HG02884 (cell line): Measurements from ENCODE around the gene COL23A1.

Experiments used
- ATAC-seq: cut with Tn5 transposase; IDR thresholded peaks from one replicate; pipeline ENCODE4 v1.9.1; 2021; ENCODE audit warnings: mild to moderate bottlenecking, moderate library complexity; ENCODE audit not compliant: unreplicated experiment

The COL23A1 gene

GRCh38 chr5:178590141-178590923 is at the start of gene COL23A1:
COL23A1 (minus strand) TSS chr5:178590393.
- no peak for ATAC-seq

GRCh38 chr5:178637356-178638074 is 47.3 kb upstream of the COL23A1 start:
- no peak for ATAC-seq

GRCh38 chr5:178632285-178632684 is 42.1 kb upstream of the COL23A1 start:
- ATAC-seq, result no peak

- no peak for ATAC-seq
These were observed 40.8 kb upstream of the COL23A1 start for GRCh38 chr5:178630951-178631350.

- ATAC-seq, result no peak
These were observed 40.3 kb upstream of the COL23A1 start for GRCh38 chr5:178630475-178630930.

- ATAC-seq, result peak; percentile 15
These were observed 37.0 kb upstream of the COL23A1 start for GRCh38 chr5:178627259-178627598.

- ATAC-seq, result peak; percentile 68
These were observed 36.5 kb upstream of the COL23A1 start, which contains the start of gene CLK4 for GRCh38 chr5:178626484-178627258. CLK4 (minus strand) TSS chr5:178627050; CDS start chr5:178623416, 3,634 bp downstream.

- ATAC-seq, result peak; percentile 17
These were observed 35.7 kb upstream of the COL23A1 start for GRCh38 chr5:178625679-178626483.

- no peak for ATAC-seq
These were observed 34.7 kb upstream of the COL23A1 start for GRCh38 chr5:178624631-178625546.

GRCh38 chr5:178622679-178623247 is 32.6 kb upstream of the COL23A1 start:
- ATAC-seq, result no peak

GRCh38 chr5:178619390-178619789 is 29.2 kb upstream of the COL23A1 start:
- ATAC-seq, result no peak

- no peak for ATAC-seq
These were observed 22.1 kb upstream of the COL23A1 start for GRCh38 chr5:178612299-178612698.

GRCh38 chr5:178606269-178606668 is 16.1 kb upstream of the COL23A1 start:
- ATAC-seq, result no peak

- ATAC-seq, result no peak
These were observed 15.6 kb upstream of the COL23A1 start for GRCh38 chr5:178605788-178606187.

GRCh38 chr5:178602752-178603151 is 12.6 kb upstream of the COL23A1 start:
- ATAC-seq, result no peak

- no peak for ATAC-seq
These were observed 5.6 kb upstream of the COL23A1 start for GRCh38 chr5:178595750-178596149.

GRCh38 chr5:178595150-178595549 is 5.0 kb upstream of the COL23A1 start:
- ATAC-seq, result no peak

GRCh38 chr5:178590924-178591423 is 781 bp upstream of the COL23A1 start:
- ATAC-seq, result no peak
